ENCODE results near the gene FANCE. TPM values are rescaled to one million over a fixed set of nuclear protein-coding genes. Genes with fewer than 3 reads are reported as not detected.
A peak's percentile ranks its signal among the peaks of the same experiment; 100 is the strongest.

The FANCE gene, protein sequence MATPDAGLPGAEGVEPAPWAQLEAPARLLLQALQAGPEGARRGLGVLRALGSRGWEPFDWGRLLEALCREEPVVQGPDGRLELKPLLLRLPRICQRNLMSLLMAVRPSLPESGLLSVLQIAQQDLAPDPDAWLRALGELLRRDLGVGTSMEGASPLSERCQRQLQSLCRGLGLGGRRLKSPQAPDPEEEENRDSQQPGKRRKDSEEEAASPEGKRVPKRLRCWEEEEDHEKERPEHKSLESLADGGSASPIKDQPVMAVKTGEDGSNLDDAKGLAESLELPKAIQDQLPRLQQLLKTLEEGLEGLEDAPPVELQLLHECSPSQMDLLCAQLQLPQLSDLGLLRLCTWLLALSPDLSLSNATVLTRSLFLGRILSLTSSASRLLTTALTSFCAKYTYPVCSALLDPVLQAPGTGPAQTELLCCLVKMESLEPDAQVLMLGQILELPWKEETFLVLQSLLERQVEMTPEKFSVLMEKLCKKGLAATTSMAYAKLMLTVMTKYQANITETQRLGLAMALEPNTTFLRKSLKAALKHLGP
- 10.5 and 12.4 TPM in 2 replicates for total RNA-seq (2022)
- Bru-seq, nascent RNA = percentile 60 among the genes with signal in this experiment
- BruChase-seq, experiment 1, labeled RNA remaining after a 2-hour chase = percentile 62 among the genes with signal in this experiment
- BruChase-seq, experiment 2, labeled RNA remaining after a 6-hour chase = percentile 59 among the genes with signal in this experiment
- long read RNA-seq, transcript FANCE-201 (10 exons, 2,554 nt) = major isoform, 11 of 28 reads
- long read RNA-seq, partial matches to known transcripts = 7 of 28 reads
- long read RNA-seq, other reads (novel, unspliced or antisense) = 10 of 28 reads

DNA sequence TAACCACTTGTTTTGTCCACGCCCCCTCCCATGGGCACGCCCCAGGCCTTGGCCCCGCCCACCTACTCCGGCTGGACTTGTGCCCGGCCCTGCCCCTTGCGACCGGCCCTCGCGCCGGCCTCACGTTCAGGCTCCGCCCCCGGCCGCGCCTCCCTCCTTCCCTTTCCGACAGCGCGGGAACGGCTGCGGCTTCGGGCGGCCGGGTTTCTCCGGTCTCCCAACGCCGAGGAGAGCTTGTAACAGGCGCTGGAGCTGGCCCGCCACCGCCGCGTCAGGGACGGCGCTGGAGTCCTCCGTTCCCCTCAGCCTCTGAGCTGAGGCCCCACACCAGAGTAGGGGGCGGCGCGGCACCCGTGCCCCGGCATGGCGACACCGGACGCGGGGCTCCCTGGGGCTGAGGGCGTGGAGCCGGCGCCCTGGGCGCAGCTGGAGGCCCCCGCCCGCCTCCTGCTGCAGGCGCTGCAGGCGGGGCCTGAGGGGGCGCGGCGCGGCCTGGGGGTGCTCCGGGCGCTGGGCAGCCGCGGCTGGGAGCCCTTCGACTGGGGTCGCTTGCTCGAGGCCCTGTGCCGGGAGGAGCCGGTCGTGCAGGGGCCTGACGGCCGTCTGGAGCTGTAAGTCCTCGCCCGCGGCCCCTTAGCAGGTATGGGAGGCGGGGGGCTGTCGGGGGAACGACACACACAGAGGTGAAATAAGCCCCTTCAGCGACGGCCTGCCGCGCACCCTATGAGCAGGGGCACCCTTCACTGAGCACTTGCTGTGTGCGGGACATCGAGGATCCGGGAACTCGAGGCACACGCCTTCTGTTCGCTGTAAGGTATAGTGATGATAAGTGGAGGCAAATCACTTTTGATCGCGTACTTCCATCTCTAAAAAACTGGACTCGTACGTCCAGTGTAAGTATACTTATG is at the start of gene FANCE:
Gene FANCE (plus strand): TSS at position 156 of the 908 bp plus-strand sequence. CDS start 208 bp downstream, at position 364.
- TF ChIP-seq, protein P1, sequence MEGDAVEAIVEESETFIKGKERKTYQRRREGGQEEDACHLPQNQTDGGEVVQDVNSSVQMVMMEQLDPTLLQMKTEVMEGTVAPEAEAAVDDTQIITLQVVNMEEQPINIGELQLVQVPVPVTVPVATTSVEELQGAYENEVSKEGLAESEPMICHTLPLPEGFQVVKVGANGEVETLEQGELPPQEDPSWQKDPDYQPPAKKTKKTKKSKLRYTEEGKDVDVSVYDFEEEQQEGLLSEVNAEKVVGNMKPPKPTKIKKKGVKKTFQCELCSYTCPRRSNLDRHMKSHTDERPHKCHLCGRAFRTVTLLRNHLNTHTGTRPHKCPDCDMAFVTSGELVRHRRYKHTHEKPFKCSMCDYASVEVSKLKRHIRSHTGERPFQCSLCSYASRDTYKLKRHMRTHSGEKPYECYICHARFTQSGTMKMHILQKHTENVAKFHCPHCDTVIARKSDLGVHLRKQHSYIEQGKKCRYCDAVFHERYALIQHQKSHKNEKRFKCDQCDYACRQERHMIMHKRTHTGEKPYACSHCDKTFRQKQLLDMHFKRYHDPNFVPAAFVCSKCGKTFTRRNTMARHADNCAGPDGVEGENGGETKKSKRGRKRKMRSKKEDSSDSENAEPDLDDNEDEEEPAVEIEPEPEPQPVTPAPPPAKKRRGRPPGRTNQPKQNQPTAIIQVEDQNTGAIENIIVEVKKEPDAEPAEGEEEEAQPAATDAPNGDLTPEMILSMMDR (IDR thresholded peaks at IDR 0.05; ENCODE audit: insufficient read depth in 1 of 2, low read depth in 1 of 2, low read length in 1 of 2, severe bottlenecking in 1 of 2, unreplicated experiment in 1 of 2) = no peak
- intact Hi-C loops (cut with micrococcal nuclease; ENCODE audit: unreplicated experiment) = loop anchor here (1.0 kb wide), 1 partner anchor 16 kb away; the partner anchor contains the start of gene RPL10A

GRCh38 chr6:35402856-35403191 is 49.3 kb upstream of the FANCE start:
- Mint-ChIP-seq H3K27me3 (ENCODE audit: insufficient read depth, unreplicated experiment) (no peaks in the 10 kb centered on the region), H3K27ac (ENCODE audit: unreplicated experiment) (peak overlapping the region; percentile 18), H3K36me3 (ENCODE audit: insufficient read depth, unreplicated experiment) (peaks cover 4% of the 10 kb centered on the region), H3K9me3 (ENCODE audit: unreplicated experiment) (no peaks in the 10 kb centered on the region), H3K4me1 (ENCODE audit: low read depth, unreplicated experiment) (peaks cover 14% of the 10 kb centered on the region), H3K4me3 (ENCODE audit: unreplicated experiment) (no peak overlapping the region)
- BruUV-seq (replicated peaks) = no TSS peak
- no peak for DNase-seq
- Histone ChIP-seq H3K4me3 (ENCODE audit: low read depth, low read length) (no peak overlapping the region), H3K27me3 (replicated peaks; ENCODE audit: control insufficient read depth, insufficient read depth, low read length) (no peaks in the 10 kb centered on the region), H3K9me3 (no peaks in the 10 kb centered on the region), H3K36me3 (ENCODE audit: control insufficient read depth, insufficient read depth, low read length) (no peaks in the 10 kb centered on the region), H3K4me1 (peaks cover 20% of the 10 kb centered on the region)
- TF ChIP-seq, protein P1 (IDR thresholded peaks at IDR 0.05; ENCODE audit: insufficient read depth in 1 of 2, low read depth in 1 of 2, low read length in 1 of 2, severe bottlenecking in 1 of 2, unreplicated experiment in 1 of 2) = no peak
- intact Hi-C loops (cut with micrococcal nuclease; ENCODE audit: unreplicated experiment) = loop anchor here (1.0 to 5.0 kb wide), 5 partner anchors 12 to 61 kb away; partner anchors contain the start of gene PPARD
- CTCF ChIA-PET = interaction anchor here (1.4 kb wide), 1 partner anchor 61 kb away, joined by 5 read pairs; the partner anchor contains the start of gene PPARD
- POLR2A ChIA-PET = no interaction called here

More for the DNA sequence above, at the start of gene FANCE:
- no peaks in the 10 kb centered on the region for H3K9me3 Mint-ChIP-seq (ENCODE audit: unreplicated experiment)
- POLR2A ChIA-PET = interaction anchor here (0.5 to 1.2 kb wide), 3 partner anchors 15 to 134 kb away, joined by 3 to 6 read pairs (median 3); no protein-coding TSS in a partner anchor
- peaks cover 10% of the 10 kb centered on the region for H3K36me3 Mint-ChIP-seq (ENCODE audit: insufficient read depth, unreplicated experiment)
- no peaks in the 10 kb centered on the region for H3K27me3 Mint-ChIP-seq (ENCODE audit: insufficient read depth, unreplicated experiment)
- H3K27ac Mint-ChIP-seq (ENCODE audit: unreplicated experiment) = no peak within 1 kb of the TSS
- no TSS peak for BruUV-seq (replicated peaks)
- Histone ChIP-seq H3K4me3 (ENCODE audit: low read depth, low read length) (peak within 1 kb of the TSS; percentile 85), H3K27me3 (replicated peaks; ENCODE audit: control insufficient read depth, insufficient read depth, low read length) (no peaks in the 10 kb centered on the region), H3K36me3 (ENCODE audit: control insufficient read depth, insufficient read depth, low read length) (peaks cover 1% of the 10 kb centered on the region; the same call in 1 of the 2 replicates), H3K4me1 (no peaks in the 10 kb centered on the region), H3K9me3 (no peaks in the 10 kb centered on the region)
- peaks cover 7% of the 10 kb centered on the region for H3K4me1 Mint-ChIP-seq (ENCODE audit: low read depth, unreplicated experiment)
- CTCF ChIA-PET = interaction anchor here (0.6 to 1.8 kb wide), 6 partner anchors 15 to 159 kb away, joined by 3 to 10 read pairs (median 4); partner anchors contain the start of genes PPARD and RPL10A
- DNase-seq = peak; percentile 96 to 98
- peak within 1 kb of the TSS; percentile 74 for H3K4me3 Mint-ChIP-seq (ENCODE audit: unreplicated experiment)

Data from Caco-2 (cell line).